ENCODE data around the gene GINS1. TPM values are rescaled to one million over a fixed set of nuclear protein-coding genes. Genes with fewer than 3 reads are reported as not detected.
A peak's percentile ranks its signal among the peaks of the same experiment; 100 is the strongest.
"Not testable (repeated sequence)": the region's sequence is repeated elsewhere in the genome, so short reads cannot be mapped to it uniquely, and the experiment has no call there.

GINS1 gene
- total RNA-seq, 1 donor from 2014 or later = 53.9 TPM

- H3K4me3 Mint-ChIP-seq = no peak overlapping the region
- no peak overlapping the region for H3K27ac Mint-ChIP-seq (ENCODE audit: unreplicated experiment)
- peaks cover 14% of the 10 kb centered on the region for H3K36me3 Mint-ChIP-seq (ENCODE audit: low read depth)
- H3K9me3 Mint-ChIP-seq = no peaks in the 10 kb centered on the region
- DNase-seq (ENCODE audit: low read depth, low spot score) = no peak
- no peaks in the 10 kb centered on the region for H3K27me3 Mint-ChIP-seq (ENCODE audit: low read depth)
- H3K4me1 Mint-ChIP-seq = no peaks in the 10 kb centered on the region
- TF ChIP-seq, protein P1, sequence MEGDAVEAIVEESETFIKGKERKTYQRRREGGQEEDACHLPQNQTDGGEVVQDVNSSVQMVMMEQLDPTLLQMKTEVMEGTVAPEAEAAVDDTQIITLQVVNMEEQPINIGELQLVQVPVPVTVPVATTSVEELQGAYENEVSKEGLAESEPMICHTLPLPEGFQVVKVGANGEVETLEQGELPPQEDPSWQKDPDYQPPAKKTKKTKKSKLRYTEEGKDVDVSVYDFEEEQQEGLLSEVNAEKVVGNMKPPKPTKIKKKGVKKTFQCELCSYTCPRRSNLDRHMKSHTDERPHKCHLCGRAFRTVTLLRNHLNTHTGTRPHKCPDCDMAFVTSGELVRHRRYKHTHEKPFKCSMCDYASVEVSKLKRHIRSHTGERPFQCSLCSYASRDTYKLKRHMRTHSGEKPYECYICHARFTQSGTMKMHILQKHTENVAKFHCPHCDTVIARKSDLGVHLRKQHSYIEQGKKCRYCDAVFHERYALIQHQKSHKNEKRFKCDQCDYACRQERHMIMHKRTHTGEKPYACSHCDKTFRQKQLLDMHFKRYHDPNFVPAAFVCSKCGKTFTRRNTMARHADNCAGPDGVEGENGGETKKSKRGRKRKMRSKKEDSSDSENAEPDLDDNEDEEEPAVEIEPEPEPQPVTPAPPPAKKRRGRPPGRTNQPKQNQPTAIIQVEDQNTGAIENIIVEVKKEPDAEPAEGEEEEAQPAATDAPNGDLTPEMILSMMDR (conservative IDR thresholded peaks at IDR 0.05) = no peak
Measured at GRCh38 chr20:25469558-25469957, 62.1 kb downstream of the GINS1 start.

DNA sequence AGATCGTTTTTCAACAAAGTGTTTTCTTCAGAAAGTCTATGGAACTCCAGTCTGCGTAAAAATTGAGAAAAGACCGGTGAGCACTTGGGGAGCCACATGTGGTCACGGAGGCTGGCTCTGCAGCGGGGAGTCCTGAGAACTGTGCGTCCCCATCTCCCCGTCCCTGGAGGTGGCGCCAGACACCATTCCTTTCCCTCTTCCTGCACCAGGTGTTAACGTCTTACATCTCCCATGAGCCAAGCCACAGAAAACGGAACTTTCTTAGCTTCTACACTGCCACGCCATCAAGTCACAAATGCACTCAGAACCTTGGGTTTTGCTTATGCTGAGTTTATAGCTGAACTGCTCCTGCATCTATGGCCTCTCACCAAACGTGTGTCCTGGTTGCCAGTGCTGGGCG lies 62.6 kb downstream of the GINS1 start:
- Mint-ChIP-seq H3K27ac (ENCODE audit: unreplicated experiment) (no peak overlapping the region), H3K27me3 (ENCODE audit: low read depth) (no peaks in the 10 kb centered on the region), H3K4me1 (no peaks in the 10 kb centered on the region), H3K9me3 (no peaks in the 10 kb centered on the region), H3K4me3 (no peak overlapping the region), H3K36me3 (ENCODE audit: low read depth) (peaks cover 14% of the 10 kb centered on the region)
- no peak for DNase-seq (ENCODE audit: low read depth, low spot score)
- TF ChIP-seq, protein P1 (conservative IDR thresholded peaks at IDR 0.05) = peak; percentile 57

DNA sequence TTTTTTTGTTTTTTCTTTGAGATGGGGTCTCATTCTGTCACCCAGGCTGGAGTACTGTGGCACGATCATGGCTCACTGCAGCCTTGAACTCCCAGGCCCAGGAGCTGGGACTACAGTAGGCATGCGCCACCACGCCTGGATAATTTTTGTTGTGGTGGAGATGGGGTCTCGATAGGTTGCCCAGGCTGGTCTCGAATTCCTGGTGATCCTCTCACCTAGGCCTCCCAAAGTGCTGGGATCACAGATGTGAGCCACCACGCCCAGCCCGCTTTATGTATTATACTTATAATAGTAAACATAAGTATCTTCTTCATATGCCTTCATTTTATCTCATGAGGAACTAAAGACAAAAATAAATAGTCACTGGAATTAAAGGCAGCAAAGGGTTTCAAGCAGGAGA lies 63.5 kb downstream of the GINS1 start:
- no peak for DNase-seq (ENCODE audit: low read depth, low spot score)
- H3K36me3 Mint-ChIP-seq (ENCODE audit: low read depth) = peaks cover 17% of the 10 kb centered on the region
- no peaks in the 10 kb centered on the region for H3K4me1 Mint-ChIP-seq
- H3K4me3 Mint-ChIP-seq = no peak overlapping the region
- H3K9me3 Mint-ChIP-seq = no peaks in the 10 kb centered on the region
- H3K27me3 Mint-ChIP-seq (ENCODE audit: low read depth) = no peaks in the 10 kb centered on the region
- TF ChIP-seq, protein P1 (conservative IDR thresholded peaks at IDR 0.05) = no peak
- no peak overlapping the region for H3K27ac Mint-ChIP-seq (ENCODE audit: unreplicated experiment)

- H3K4me1 Mint-ChIP-seq; DNase-seq (ENCODE audit: low read depth, low spot score); H3K27ac Mint-ChIP-seq (ENCODE audit: unreplicated experiment); H3K9me3 Mint-ChIP-seq; H3K4me3 Mint-ChIP-seq; H3K27me3 Mint-ChIP-seq (ENCODE audit: low read depth): not testable (repeated sequence)
- H3K36me3 Mint-ChIP-seq (ENCODE audit: low read depth) = peaks cover 18% of the 10 kb centered on the region
Measured at GRCh38 chr20:25473297-25473696, 65.8 kb downstream of the GINS1 start.

DNA sequence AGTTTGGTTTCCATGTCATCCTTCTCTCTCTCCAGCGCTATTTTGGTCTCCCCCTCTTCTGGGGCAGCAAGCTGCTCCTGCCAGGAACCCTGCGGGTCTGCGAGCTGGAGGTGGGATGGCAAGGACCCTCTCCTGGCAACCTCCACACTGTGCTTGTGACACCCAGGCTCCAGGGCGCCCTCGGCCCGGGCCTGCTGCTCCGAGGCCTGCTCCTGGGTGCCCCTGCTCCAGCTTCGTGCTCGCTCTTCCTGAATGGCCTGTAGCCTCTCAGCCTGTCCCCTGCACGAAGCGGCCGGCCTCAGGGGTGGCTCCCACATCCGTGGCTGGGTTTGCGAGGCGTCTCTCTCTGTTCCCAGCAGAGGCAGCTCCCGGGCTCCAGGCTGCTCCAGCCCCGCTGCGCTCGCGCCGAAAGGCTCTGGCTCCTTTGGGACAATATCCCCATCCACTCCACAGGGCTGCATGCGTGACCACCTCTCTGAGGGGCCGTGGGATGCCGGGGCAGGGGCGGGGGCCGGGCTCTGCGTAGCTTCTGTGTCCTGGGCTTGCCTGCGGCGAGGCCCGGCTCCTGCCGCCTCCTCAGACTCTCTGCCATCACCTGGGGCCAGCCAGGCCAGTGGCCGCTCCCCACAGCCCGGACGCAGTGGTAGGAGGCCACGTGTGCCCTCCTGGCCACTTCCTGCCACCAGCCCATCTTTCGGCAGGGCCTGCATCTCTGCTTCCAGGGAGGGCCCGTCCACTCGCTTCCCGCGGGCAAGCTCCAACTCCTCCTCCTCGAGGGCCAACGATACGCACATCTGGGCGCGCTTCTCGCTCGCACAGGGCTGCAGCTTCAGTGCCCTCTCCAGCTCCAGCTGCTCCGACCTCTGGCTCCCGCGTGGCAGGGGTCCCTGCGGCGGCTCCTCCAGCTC lies 68.9 kb downstream of the GINS1 start:
- H3K9me3 Mint-ChIP-seq = no peaks in the 10 kb centered on the region
- peaks cover 17% of the 10 kb centered on the region for H3K36me3 Mint-ChIP-seq (ENCODE audit: low read depth)
- peak overlapping the region; percentile 19 for H3K27ac Mint-ChIP-seq (ENCODE audit: unreplicated experiment)
- no peak for DNase-seq (ENCODE audit: low read depth, low spot score)
- no peaks in the 10 kb centered on the region for H3K4me1 Mint-ChIP-seq
- H3K27me3 Mint-ChIP-seq (ENCODE audit: low read depth) = no peaks in the 10 kb centered on the region
- no peak overlapping the region for H3K4me3 Mint-ChIP-seq
- TF ChIP-seq, protein P1 (conservative IDR thresholded peaks at IDR 0.05) = no peak
